Measurements from ENCODE around the gene CDC26.
"Not testable (repeated sequence)": the region's sequence is repeated elsewhere in the genome, so short reads cannot be mapped to it uniquely, and the experiment has no call there.

The CDC26 gene

GRCh38 chr9:113235701-113236255, 39.6 kb downstream of the CDC26 start:
- DNase-seq, result not testable (repeated sequence)

- no peak for DNase-seq
Observed at GRCh38 chr9:113231701-113232100, 43.7 kb downstream of the CDC26 start.

GRCh38 chr9:113228130-113228665, 47.2 kb downstream of the CDC26 start:
- DNase-seq, result no peak

GRCh38 chr9:113227436-113227835, 47.9 kb downstream of the CDC26 start:
- no peak for DNase-seq

GRCh38 chr9:113223963-113224362, 51.4 kb downstream of the CDC26 start:
- DNase-seq, result no peak

GRCh38 chr9:113222482-113222841, 52.9 kb downstream of the CDC26 start:
- no peak for DNase-seq

GRCh38 chr9:113221800-113222481, 53.4 kb downstream of the CDC26 start:
- no peak for DNase-seq

- DNase-seq, result peak; percentile 98
Observed at GRCh38 chr9:113221003-113221799, 54.2 kb downstream of the CDC26 start, which contains the start of the genes FKBP15 and SLC31A1. Gene FKBP15 (minus strand): TSS chr9:113221277. CDS start chr9:113221243, 34 bp downstream. Gene SLC31A1 (plus strand): TSS chr9:113221544. CDS start chr9:113256149, 34,605 bp downstream.

- DNase-seq, result no peak
Observed at GRCh38 chr9:113220467-113221002, 54.8 kb downstream of the CDC26 start.

GRCh38 chr9:113219969-113220368, 55.4 kb downstream of the CDC26 start:
- DNase-seq, result no peak

GRCh38 chr9:113219186-113219936, 56.0 kb downstream of the CDC26 start:
- no peak for DNase-seq

All from activated CD8-positive, alpha-beta memory T cell treated with anti-CD3 and anti-CD28 coated beads for 24 hours (primary cell).